A673 (cell line): ENCODE results near the gene SYNGR3.

Experiments
- EZH2 ChIP-seq: fragments of 200-600 bp; sonication (generic); IDR thresholded peaks from 2 replicates; pipeline ENCODE4 v1.6.1; 2017; ENCODE audit warnings: borderline replicate concordance, low read depth, mild to moderate bottlenecking, mixed read lengths, antibody characterized with exemption, low read length; ENCODE audit not compliant: poor library complexity, severe bottlenecking
- TF ChIP-seq, protein P1 (sequence below): fragments of 300-800, 200-600 bp; sonication (generic); conservative IDR thresholded peaks from 2 replicates; pipeline ENCODE4 v1.5.1; 2017; ENCODE audit warnings: low read depth, mild to moderate bottlenecking, antibody characterized with exemption, low read length, moderate library complexity, mixed read lengths

DNA sequence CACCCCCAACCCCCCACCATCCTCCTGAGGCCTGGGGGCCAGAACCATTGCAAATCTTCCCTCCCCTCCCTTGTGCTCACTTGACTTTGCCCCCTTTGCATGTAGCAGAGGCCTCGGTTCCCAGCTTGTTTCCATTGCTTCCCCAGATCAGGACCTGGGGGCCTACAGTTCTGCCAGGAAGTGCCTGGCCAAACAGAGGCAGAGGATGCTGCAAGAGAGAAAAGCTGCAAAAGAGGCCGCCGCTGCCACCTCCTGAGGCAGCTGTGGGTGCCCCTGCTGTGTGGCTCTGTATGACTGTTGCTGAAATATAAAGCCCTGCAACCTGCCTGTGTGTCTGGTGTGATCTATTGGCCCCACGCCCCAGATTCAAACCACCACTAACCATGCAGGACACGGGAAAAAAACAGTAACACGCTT is 28.1 kb upstream of the SYNGR3 start:
- TF ChIP-seq, protein P1, sequence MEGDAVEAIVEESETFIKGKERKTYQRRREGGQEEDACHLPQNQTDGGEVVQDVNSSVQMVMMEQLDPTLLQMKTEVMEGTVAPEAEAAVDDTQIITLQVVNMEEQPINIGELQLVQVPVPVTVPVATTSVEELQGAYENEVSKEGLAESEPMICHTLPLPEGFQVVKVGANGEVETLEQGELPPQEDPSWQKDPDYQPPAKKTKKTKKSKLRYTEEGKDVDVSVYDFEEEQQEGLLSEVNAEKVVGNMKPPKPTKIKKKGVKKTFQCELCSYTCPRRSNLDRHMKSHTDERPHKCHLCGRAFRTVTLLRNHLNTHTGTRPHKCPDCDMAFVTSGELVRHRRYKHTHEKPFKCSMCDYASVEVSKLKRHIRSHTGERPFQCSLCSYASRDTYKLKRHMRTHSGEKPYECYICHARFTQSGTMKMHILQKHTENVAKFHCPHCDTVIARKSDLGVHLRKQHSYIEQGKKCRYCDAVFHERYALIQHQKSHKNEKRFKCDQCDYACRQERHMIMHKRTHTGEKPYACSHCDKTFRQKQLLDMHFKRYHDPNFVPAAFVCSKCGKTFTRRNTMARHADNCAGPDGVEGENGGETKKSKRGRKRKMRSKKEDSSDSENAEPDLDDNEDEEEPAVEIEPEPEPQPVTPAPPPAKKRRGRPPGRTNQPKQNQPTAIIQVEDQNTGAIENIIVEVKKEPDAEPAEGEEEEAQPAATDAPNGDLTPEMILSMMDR = no peak
- TF ChIP-seq EZH2 = no peak
